ENCODE measurements around the gene HEMK1. TPM values are rescaled to one million over a fixed set of nuclear protein-coding genes. Genes with fewer than 3 reads are reported as not detected.

The HEMK1 gene
- total RNA-seq, 4 donors from 2014 or later: 4.6 to 10.6 (median 6.3) TPM

- intact Hi-C loops (cut with DNase I): loop anchor here (5.0 kb wide), 1 partner anchor 803 kb away; no protein-coding TSS in a partner anchor
- WGBS: 59% methylated on average over 3 of the region's 8 CpGs
- Histone ChIP-seq H3K27ac (replicated peaks in 1 of 4) (no peak overlapping the region), H3K9me3 (no peaks in the 10 kb centered on the region), H3K4me3 (no peak overlapping the region), H3K27me3 (no peaks in the 10 kb centered on the region), H3K4me1 (peaks cover 11 to 30% (median 25%) of the 10 kb centered on the region in 4 donors), H3K36me3 (peaks cover 4 to 62% (median 43%) of the 10 kb centered on the region in 4 donors)
- no peak for DNase-seq (ENCODE audit: extremely low spot score)
- TF ChIP-seq EP300 (IDR thresholded peaks at IDR 0.05): no peak
- TF ChIP-seq POLR2A (IDR thresholded peaks at IDR 0.05; ENCODE audit: low read depth): no peak
- no peak for TF ChIP-seq CTCF (IDR thresholded peaks at IDR 0.05)
- no peak for TF ChIP-seq POLR2AphosphoS5 (IDR thresholded peaks at IDR 0.05)
Observed at GRCh38 chr3:50573566-50574443, 4.5 kb downstream of the HEMK1 start.

GRCh38 chr3:50574444-50574831 is 5.1 kb downstream of the HEMK1 start:
- peaks cover 4 to 68% (median 46%) of the 10 kb centered on the region in 4 donors for H3K36me3 ChIP-seq
- H3K4me1 ChIP-seq: peaks cover 11 to 30% (median 24%) of the 10 kb centered on the region in 4 donors
- no peaks in the 10 kb centered on the region for H3K27me3 ChIP-seq
- H3K27ac ChIP-seq (replicated peaks in 1 of 4): no peak overlapping the region
- H3K9me3 ChIP-seq: no peaks in the 10 kb centered on the region
- no peak overlapping the region for H3K4me3 ChIP-seq
- intact Hi-C loops (cut with DNase I): loop anchor here (5.0 kb wide), 1 partner anchor 803 kb away; no protein-coding TSS in a partner anchor
- no peak for DNase-seq (ENCODE audit: extremely low spot score)
- no CpG with 5 or more reads among the region's 1 CpG for WGBS
- no peak for TF ChIP-seq POLR2A (IDR thresholded peaks at IDR 0.05; ENCODE audit: low read depth)

GRCh38 chr3:50575372-50575771 is 6.0 kb downstream of the HEMK1 start:
- no peaks in the 10 kb centered on the region for H3K27me3 ChIP-seq
- no peak overlapping the region for H3K27ac ChIP-seq (replicated peaks in 1 of 4)
- H3K4me1 ChIP-seq: peaks cover 6 to 22% (median 16%) of the 10 kb centered on the region in 4 donors
- H3K4me3 ChIP-seq: no peak overlapping the region
- intact Hi-C loops (cut with DNase I): no loop called here
- WGBS: 73% methylated on average over 6 of the region's 6 CpGs
- DNase-seq (ENCODE audit: extremely low spot score): no peak
- no peaks in the 10 kb centered on the region for H3K9me3 ChIP-seq
- no peak for TF ChIP-seq POLR2AphosphoS5 (IDR thresholded peaks at IDR 0.05)
- peaks cover 4 to 78% (median 53%) of the 10 kb centered on the region in 4 donors for H3K36me3 ChIP-seq

- H3K27me3 ChIP-seq: no peaks in the 10 kb centered on the region
- H3K4me1 ChIP-seq: peaks cover 2 to 20% (median 3%) of the 10 kb centered on the region in 4 donors
Observed at GRCh38 chr3:50577348-50577747, 8.0 kb downstream of the HEMK1 start.

GRCh38 chr3:50580683-50581458 is 11.5 kb downstream of the HEMK1 start:
- WGBS: 85% methylated on average over 7 of the region's 9 CpGs
- Histone ChIP-seq H3K27me3 (no peaks in the 10 kb centered on the region), H3K4me3 (no peak overlapping the region), H3K9me3 (no peaks in the 10 kb centered on the region), H3K27ac (replicated peaks in 1 of 4) (no peak overlapping the region), H3K4me1 (peaks cover 6 to 39% (median 9%) of the 10 kb centered on the region in 4 donors), H3K36me3 (peaks cover 4 to 86% (median 48%) of the 10 kb centered on the region in 4 donors)
- intact Hi-C loops (cut with DNase I): no loop called here
- TF ChIP-seq EP300 (IDR thresholded peaks at IDR 0.05) (no peak), POLR2A (IDR thresholded peaks at IDR 0.05; ENCODE audit: low read depth) (no peak), CTCF (IDR thresholded peaks at IDR 0.05) (no peak), POLR2AphosphoS5 (IDR thresholded peaks at IDR 0.05) (no peak)
- no peak for DNase-seq (ENCODE audit: extremely low spot score)

More at GRCh38 chr3:50577348-50577747, 8.0 kb downstream of the HEMK1 start:
- 100% methylated on average over 2 of the region's 2 CpGs for WGBS
- no peak overlapping the region for H3K4me3 ChIP-seq
- intact Hi-C loops (cut with DNase I): no loop called here
- TF ChIP-seq EP300 (IDR thresholded peaks at IDR 0.05) (no peak), POLR2A (IDR thresholded peaks at IDR 0.05; ENCODE audit: low read depth) (no peak), POLR2AphosphoS5 (IDR thresholded peaks at IDR 0.05) (no peak)
- H3K9me3 ChIP-seq: no peaks in the 10 kb centered on the region
- DNase-seq (ENCODE audit: extremely low spot score): no peak
- peaks cover 4 to 97% (median 62%) of the 10 kb centered on the region in 4 donors for H3K36me3 ChIP-seq
- no peak overlapping the region for H3K27ac ChIP-seq (replicated peaks in 1 of 4)

- DNase-seq (ENCODE audit: extremely low spot score): no peak
- Histone ChIP-seq H3K4me3 (no peak overlapping the region), H3K9me3 (no peaks in the 10 kb centered on the region), H3K27ac (replicated peaks in 1 of 4) (no peak overlapping the region), H3K4me1 (peaks cover 6 to 39% (median 9%) of the 10 kb centered on the region in 4 donors), H3K27me3 (no peaks in the 10 kb centered on the region), H3K36me3 (peaks cover 4 to 80% (median 45%) of the 10 kb centered on the region in 4 donors)
- WGBS: no CpG with 5 or more reads among the region's 2 CpGs
- TF ChIP-seq CTCF (IDR thresholded peaks at IDR 0.05) (no peak), POLR2A (IDR thresholded peaks at IDR 0.05; ENCODE audit: low read depth) (no peak), POLR2AphosphoS5 (IDR thresholded peaks at IDR 0.05) (no peak), EP300 (IDR thresholded peaks at IDR 0.05) (no peak)
- intact Hi-C loops (cut with DNase I): no loop called here
Observed at GRCh38 chr3:50581459-50581842, 12.1 kb downstream of the HEMK1 start.

All from esophagus muscularis mucosa (tissue), 4 donors.